GM19238 (cell line): ENCODE results near the gene GLE1.
"Not testable (repeated sequence)": the region's sequence is repeated elsewhere in the genome, so short reads cannot be mapped to it uniquely, and the experiment has no call there.

Experiments
- DNase-seq: peaks from one replicate; pipeline ENCODE4 v3.0.0; 2011; ENCODE audit warnings: low spot score; ENCODE audit not compliant: insufficient read length

GLE1 gene

DNA sequence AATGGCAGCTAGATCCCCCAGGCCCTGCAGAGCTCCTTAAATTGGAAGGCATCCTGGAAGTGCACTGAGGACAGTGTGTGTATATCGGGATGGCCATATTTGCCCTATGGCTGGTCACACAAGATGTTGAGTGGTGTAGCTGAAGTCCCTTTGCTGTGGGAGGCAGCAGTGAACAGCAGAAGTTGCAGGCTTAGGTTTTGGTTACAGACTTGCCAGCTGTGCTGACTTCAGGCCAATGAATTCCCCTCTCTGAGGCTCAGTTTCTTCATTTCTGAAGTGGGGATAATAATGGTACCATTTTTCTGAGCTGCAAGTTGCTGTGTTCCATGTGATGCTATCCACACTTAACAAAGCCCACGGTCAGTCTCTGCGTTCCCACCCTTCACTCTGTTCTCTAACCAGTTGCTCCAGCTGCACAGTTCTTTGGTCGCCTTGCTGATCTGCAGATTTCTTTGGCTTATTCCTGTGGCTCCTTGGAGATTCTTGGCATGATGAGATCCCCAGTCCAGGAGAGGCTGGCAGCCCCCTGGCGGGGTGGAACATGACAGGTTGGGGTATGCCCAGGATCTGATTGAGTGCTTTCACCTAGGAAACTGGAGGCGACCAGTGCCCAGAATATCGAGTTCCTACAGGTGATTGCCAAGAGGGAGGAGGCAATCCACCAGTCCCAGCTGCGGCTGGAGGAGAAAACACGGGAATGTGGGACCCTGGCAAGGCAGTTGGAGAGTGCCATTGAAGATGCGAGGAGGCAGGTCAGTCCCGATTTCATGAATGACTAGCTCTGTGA is 6.5 kb upstream of the GLE1 start:
- DNase-seq = no peak

DNA sequence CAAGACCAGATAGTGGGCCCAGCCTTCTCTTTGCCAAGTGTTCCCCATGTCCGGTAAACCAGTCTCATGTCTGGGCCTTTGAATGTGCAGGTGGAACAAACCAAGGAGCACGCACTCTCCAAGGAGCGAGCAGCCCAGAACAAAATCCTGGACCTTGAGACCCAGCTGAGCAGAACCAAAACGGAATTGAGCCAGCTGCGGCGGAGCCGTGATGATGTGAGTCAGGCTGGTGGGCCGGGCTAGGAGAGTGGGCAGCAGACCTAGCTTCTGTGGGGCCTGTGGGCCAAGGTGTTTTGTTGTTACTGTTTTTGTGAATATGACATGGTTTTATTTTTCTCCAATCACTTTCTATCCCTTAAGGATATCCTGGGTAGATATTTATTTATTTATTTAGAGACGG is 5.6 kb upstream of the GLE1 start:
- no peak for DNase-seq

DNA sequence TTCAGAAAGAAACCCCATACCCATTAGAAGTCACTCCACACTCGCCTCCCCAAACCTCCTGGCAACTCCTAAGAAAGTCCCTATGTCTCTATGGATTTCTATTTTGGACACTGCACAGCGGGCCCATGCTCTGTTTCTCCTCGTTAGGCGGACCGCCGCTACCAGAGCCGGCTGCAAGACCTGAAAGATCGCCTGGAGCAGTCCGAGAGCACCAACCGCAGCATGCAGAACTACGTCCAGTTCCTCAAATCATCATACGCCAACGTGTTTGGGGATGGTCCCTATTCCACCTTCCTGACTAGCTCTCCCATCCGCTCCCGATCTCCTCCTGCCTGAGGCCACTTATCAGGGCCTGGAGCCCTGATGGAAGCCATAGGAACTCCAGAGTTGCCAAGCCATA is 4.6 kb upstream of the GLE1 start:
- DNase-seq = no peak

DNA sequence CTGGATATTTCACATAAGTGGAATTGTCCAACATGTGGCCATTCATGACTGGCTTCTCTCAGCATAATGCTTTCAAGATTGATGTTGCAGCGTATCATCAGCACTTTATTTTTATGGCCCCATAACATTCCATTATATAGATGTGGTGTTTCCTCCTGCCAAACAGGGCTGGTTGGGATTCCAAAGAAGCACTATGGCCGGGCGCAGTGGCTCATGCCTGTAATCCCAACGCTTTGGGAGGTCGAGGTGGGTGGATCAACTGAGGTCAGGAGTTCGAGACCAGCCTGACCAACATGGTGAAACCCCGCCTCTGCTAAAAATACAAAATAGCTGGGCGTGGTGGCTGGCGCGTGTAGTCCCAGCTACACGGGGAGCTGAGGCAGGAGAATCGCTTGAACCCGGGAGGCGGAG is 1.1 kb upstream of the GLE1 start:
- DNase-seq = not testable (repeated sequence)

DNA sequence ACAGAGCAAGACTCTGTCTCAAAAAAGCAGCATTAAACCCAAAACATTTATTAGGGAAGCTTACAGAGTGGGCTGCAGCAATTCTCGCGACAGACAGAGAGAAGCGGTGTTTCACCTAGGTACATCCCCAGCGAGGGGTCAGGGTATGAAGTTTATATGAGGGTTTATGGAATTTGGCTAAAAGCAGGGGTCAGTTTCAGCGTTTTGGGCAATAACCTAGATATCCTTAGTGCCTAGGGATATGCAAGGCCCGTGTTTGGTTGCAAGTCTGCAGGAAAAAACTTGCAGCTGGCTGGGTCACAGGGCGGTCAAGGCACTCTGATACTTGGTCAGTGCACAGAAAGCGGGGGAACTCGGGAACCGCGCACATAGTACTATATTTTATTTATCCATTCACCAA is 649 bp upstream of the GLE1 start:
- DNase-seq = no peak

DNA sequence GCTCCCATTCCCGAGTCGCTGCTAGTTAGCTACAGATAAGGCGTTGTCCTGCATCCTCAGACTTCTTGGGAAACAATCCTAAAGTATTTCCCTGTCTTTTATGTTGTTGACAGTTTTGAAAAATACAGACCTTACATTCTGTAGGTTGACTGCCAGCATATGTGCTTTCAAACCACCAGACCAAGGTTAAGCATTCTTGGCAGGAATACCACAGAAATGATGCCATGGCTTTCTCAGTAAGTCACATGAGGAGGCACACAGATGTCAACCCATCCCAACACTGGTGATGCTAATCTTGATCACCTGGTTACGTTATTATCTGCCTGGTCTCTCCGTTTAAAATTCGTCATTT is 871 bp downstream of the GLE1 start:
- no peak for DNase-seq

GRCh38 chr9:128505906-128506305 is 1.4 kb downstream of the GLE1 start:
- DNase-seq = not testable (repeated sequence)

- DNase-seq = no peak
Measured at GRCh38 chr9:128512820-128513219, 8.3 kb downstream of the GLE1 start.

DNA sequence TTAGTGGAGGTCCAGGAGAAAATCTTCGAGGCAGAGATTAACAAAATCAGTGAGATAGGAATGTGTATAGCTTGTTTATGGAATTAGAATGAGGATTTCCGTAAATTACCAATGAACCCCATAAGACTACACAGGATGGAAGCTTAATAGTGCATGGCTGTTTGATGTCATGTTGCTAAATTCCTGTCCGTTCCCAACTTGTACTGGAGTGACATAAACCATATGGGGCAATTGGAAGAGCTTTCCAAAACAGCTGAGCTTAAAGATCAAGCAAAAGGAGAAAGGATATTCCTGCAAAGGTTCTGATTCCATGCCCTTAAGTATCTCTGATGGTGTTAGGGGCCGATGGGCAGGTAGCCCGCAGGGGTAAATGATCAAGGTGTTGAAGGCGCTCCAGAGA is 17.4 kb downstream of the GLE1 start:
- DNase-seq = no peak

DNA sequence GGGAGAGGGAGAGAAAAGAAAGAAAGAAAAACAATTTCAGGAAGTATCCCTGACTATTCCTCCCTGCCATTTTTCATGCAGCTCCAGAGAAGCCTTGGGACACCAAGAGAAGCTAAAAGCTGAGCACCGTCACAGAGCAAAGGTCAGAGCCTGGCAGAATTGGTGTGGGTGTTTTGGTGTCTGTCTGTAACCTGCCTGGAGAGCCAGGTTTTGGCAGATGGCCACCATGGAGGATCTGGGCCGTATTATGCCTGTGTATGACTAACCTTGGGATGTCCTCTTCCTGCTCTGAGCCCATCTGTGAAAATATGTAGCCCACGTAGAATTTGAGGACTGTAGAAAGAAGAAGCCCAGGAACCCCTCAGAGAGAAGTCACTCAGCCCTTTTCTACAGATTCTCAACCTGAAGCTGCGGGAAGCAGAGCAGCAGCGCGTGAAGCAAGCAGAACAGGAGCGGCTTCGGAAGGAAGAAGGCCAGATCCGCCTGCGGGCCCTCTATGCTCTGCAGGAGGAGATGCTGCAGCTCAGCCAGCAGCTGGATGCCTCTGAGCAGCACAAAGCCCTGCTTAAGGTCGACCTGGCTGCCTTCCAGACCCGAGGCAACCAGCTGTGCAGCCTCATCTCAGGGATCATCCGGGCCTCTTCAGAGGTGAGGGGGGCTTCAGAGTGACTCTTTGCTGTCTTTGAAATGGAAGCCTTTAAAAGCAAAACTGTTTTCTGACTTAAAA is 18.8 kb downstream of the GLE1 start:
- DNase-seq = no peak

GRCh38 chr9:128526720-128527119 is 22.2 kb downstream of the GLE1 start:
- DNase-seq = no peak

DNA sequence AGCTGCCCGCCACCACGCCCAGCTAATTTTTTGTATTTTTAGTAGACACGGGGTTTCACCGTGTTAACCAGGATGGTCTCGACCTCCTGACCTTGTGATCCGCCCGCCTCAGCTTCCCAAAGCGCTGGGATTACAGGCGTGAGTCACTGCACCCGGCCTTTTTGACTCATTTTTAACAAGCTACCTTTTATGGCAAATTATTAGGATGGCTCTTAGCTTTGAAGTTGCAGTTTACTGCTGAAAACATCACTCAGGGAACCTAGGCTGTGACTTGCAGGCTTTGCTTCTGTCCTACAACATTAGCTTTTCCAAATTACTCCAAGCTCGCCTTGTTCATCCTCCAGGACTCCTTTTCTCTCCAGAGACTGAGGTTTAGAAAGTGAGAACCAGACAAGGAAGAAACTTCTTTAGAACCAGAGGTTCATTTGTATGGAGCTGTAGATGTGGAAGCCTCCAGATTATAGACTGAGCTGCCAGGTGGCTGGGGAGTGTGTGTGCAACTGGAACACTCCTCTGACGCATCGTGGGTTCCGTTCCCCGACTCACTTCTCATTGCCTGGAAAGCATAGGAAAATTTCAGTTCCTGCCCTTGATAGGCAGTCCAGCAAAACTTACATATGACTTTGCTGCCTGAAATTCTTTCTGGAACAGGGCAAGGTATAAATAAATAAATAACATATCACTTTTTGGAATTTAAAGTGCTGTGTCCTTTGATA is 24.1 kb downstream of the GLE1 start:
- no peak for DNase-seq

DNA sequence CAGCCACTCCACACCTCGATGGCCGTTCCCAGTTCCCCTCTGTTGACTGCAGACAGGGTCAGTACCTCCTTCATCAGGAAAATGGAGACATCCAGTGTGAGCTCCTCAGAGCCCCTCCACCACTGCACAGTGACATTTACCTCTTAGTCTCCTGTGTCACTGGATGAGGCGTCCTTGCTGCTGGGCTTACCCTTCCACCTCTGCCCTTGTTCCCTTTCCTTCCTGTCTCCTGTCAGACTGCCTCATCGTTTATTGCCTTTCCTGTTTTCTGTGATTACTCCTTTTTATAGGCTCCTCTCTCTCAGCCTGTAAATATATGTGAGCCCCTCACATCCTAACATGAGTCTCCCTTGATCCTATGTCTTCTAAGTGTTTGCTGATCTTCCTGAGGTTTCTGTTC is 24.7 kb downstream of the GLE1 start:
- DNase-seq = no peak

- no peak for DNase-seq
Measured at GRCh38 chr9:128532581-128532980, 28.1 kb downstream of the GLE1 start.

GRCh38 chr9:128540634-128541360 is 36.3 kb downstream of the GLE1 start:
- DNase-seq = no peak

DNA sequence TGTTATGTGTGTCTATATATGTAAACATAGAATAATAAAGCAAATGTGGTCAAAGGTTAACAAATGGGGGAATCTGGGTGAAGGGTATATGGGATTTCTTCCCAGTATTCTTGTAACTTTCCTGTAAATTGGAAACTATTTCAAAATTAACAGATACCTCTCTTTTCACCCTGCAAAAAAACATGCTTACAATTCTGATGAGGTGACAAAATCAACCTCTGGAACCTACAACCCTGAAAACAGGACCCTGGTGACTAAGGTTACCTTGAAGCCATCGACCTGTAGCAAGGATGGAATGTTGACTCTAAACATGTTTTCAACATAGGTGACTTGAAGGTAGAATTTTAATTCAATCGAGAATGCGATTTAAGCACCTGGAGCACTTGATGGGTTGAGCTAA is 42.0 kb downstream of the GLE1 start:
- DNase-seq = no peak

DNA sequence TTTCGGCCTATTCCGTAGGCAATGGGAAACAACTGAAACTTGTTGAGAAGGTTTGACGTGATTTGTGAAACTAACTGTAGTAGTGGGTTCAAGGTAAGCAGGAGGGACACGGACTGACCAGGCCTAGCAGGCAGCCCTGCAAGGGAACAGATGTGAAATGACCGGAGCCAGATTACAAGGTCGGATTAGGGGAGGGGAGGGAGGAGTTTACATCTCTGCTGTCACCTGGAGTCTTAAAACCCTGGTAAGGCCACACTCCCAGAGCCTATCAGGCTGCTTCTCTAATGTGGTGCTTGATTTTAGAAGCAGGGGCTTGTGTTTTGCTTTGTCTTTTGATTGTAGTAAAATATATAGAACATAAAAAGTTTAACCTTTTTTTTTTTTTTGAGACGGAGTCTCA is 44.4 kb downstream of the GLE1 start:
- DNase-seq = no peak

DNA sequence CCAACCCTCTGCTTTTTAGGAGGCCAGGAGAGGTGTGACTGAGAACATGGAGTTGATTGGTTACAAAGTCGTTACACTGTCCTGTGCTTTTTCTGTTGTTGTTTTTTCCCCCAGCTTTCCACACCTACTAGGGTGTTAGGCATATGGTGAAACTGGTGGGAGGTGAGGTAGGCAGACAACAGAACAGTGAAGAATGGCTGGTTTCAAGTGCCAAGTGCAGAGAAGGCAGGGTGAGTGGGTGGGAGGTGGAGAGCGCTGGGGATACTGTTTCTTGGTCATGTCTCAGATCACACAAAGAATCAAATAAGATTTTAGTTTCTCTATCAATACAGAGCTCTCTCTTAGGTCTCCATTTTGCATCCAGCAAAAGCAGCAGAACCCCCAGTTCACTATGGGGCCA is 45.7 kb downstream of the GLE1 start:
- DNase-seq = no peak

DNA sequence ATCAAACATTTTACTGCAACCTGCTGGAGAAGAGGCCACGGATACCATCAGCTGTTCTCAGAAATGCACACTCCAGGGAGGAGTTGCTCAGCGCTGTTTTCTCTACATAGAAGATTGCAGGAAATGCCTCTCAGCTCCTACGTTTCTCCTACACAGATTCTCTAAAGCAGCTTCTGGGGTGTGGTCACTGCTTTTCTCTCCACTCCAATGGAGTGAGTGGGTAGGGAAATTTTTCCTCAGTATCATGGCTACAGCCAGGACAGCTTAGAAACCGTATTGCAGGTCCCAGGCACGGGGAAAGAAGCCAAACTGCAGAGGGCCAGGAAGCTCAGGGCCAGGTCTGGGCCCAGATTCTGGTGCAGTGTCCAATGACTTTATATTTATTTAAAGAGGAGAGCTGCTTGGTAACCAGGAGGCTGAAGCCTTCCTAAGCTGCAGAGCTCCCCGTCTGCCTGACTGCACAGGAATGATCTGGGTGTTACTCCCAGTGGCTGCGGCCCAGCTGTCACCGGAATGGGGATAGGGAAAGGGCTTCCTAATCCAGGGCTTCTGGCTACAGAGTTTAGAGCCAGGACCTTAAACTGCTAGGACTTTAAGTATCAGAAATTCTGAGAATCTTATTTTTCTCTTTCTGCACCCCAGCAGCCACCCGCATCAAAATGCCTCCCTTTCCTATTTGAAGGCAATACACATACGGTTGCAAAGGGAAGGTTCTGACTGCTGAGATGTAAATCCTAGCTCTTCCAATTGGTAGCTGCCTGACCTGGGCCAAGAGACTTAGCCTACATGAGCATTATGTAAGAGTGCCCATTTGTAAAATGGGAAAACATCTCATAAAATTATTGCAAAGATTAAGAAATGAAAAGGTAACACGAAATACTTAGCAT is 46.5 kb downstream of the GLE1 start:
- DNase-seq = no peak

DNA sequence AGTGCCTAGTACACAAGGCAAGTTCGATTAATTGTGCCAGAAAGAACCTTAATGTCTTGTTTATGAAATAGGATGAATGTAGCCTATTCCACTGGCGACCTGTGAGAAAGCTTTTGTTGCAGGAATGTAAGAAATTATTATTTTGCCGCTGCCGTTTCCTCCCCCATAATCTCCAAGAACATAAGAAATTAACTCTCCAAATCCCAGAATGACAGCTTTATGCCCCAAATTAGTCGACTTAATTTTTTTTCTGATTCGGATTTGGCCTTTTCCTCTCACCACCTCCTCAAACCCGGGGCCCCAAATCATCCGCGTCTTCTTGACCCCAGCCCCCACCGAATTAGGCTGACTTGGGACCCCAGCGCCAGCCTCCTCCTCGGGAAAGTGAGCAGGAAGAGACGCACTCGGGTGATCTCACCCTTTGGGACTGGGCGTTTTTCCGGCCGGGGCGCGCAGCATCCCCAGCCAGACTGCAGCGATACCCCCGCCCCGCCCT is 47.2 kb downstream of the GLE1 start:
- no peak for DNase-seq
